ENCODE data around the gene GZMM. TPM values are rescaled to one million over a fixed set of nuclear protein-coding genes. Genes with fewer than 3 reads are reported as not detected.

GZMM gene
- total RNA-seq, 6 donors from 2014 or later: 2.3 to 6.1 (median 3.8) TPM; not detected in 2

GRCh38 chr19:542173-542866, 1.5 kb upstream of the GZMM start:
- Histone ChIP-seq H3K36me3 (peaks cover 7 to 50% (median 41%) of the 10 kb centered on the region in 4 donors), H3K4me1 (peaks cover 4 to 9% (median 6%) of the 10 kb centered on the region in 4 donors), H3K27me3 (no peaks in the 10 kb centered on the region), H3K4me3 (no peak overlapping the region), H3K9me3 (no peaks in the 10 kb centered on the region), H3K27ac (no peak overlapping the region)
- TF ChIP-seq, protein P1, sequence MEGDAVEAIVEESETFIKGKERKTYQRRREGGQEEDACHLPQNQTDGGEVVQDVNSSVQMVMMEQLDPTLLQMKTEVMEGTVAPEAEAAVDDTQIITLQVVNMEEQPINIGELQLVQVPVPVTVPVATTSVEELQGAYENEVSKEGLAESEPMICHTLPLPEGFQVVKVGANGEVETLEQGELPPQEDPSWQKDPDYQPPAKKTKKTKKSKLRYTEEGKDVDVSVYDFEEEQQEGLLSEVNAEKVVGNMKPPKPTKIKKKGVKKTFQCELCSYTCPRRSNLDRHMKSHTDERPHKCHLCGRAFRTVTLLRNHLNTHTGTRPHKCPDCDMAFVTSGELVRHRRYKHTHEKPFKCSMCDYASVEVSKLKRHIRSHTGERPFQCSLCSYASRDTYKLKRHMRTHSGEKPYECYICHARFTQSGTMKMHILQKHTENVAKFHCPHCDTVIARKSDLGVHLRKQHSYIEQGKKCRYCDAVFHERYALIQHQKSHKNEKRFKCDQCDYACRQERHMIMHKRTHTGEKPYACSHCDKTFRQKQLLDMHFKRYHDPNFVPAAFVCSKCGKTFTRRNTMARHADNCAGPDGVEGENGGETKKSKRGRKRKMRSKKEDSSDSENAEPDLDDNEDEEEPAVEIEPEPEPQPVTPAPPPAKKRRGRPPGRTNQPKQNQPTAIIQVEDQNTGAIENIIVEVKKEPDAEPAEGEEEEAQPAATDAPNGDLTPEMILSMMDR (IDR thresholded peaks at IDR 0.05): no peak
- TF ChIP-seq POLR2A (IDR thresholded peaks at IDR 0.05) (no peak), POLR2AphosphoS5 (IDR thresholded peaks at IDR 0.05) (no peak)
- ATAC-seq (ENCODE audit: low FRiP score in 2 of 2) (peak in 1 of 2 donors; percentile 20), DNase-seq (peak in 1 of 2 donors; percentile 75)
- 91 to 95% methylated on average over 9 to 25 of the region's 34 CpGs for WGBS, 2 donors

DNA sequence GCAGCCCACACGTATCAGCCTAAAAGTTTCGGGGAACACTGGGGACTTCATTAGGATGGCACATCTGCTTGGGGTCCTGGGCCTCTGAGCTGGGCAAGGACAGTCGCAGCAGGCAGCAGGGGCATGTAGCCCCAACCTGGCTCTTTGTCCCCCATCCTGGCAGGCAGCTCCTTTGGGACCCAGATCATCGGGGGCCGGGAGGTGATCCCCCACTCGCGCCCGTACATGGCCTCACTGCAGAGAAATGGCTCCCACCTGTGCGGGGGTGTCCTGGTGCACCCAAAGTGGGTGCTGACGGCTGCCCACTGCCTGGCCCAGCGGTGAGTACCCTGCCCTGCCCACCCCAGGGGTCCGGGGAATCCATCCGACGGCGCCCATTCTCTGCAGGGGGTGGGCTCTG, 3.3 kb downstream of the GZMM start:
- WGBS, 2 donors: 90 to 93% methylated on average over 2 to 15 of the region's 15 CpGs
- Histone ChIP-seq H3K9me3 (no peaks in the 10 kb centered on the region), H3K4me1 (peaks cover 4 to 12% (median 5%) of the 10 kb centered on the region in 4 donors), H3K27ac (no peak overlapping the region), H3K27me3 (no peaks in the 10 kb centered on the region), H3K4me3 (no peak overlapping the region), H3K36me3 (peaks cover 0 to 13% (median 9%) of the 10 kb centered on the region in 4 donors)
- no peak for TF ChIP-seq POLR2A (IDR thresholded peaks at IDR 0.05)
- TF ChIP-seq POLR2AphosphoS5 (IDR thresholded peaks at IDR 0.05): no peak
- ATAC-seq (ENCODE audit: low FRiP score in 2 of 2): no peak
- no peak for DNase-seq

DNA sequence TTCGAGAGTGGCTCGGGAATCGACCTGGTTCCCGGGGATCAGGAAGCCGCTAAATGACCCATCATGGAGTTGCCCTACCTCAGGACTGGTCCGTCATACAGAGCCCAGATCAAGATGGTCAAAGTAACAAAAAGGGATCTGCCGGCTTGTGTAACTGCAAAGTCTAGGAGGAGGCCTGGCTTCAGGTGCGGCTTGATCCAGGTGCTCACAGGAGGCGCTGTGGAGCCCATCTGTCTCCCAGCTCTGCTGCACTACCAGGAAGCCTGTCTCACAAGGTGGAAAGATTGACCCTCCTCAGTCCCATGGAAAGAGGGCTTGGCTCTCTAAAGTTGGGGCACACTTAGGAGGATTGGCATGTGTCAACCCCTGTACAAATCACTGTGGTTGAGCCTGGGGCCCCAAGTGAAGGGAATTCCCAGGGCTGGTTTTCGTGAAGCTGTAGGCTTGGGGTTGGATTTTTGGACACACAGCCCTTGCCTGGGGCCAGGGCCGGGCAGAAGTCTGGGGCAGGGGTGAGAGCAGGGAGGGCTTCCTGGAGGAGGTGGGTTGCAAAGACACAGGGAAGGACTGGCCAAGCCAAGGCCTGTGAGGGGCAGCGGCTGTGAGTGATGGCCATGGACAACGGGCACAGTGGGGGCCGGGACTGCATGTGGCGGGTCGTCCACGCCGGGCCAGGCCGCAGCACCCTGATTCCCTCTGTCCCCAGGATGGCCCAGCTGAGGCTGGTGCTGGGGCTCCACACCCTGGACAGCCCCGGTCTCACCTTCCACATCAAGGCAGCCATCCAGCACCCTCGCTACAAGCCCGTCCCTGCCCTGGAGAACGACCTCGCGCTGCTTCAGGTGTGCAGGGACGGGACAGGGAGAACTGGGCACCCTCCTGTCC, 4.2 kb downstream of the GZMM start:
- Histone ChIP-seq H3K4me3 (no peak overlapping the region), H3K27ac (no peak overlapping the region), H3K9me3 (no peaks in the 10 kb centered on the region), H3K27me3 (no peaks in the 10 kb centered on the region), H3K36me3 (peaks cover 0 to 3% (median 1%) of the 10 kb centered on the region in 4 donors), H3K4me1 (peaks cover 4 to 12% (median 5%) of the 10 kb centered on the region in 4 donors)
- no peak for DNase-seq
- no peak for ATAC-seq (ENCODE audit: low FRiP score in 2 of 2)
- 88% methylated on average over 17 to 24 of the region's 26 CpGs for WGBS, 2 donors
- TF ChIP-seq, protein P1 (IDR thresholded peaks at IDR 0.05): no peak
- no peak for TF ChIP-seq POLR2AphosphoS5 (IDR thresholded peaks at IDR 0.05)
- no peak for TF ChIP-seq EP300 (IDR thresholded peaks at IDR 0.05)
- no peak for TF ChIP-seq POLR2A (IDR thresholded peaks at IDR 0.05)

- H3K27ac ChIP-seq: no peak overlapping the region
- no peak overlapping the region for H3K4me3 ChIP-seq
- no peaks in the 10 kb centered on the region for H3K36me3 ChIP-seq
- TF ChIP-seq, protein P1 (IDR thresholded peaks at IDR 0.05): no peak
- TF ChIP-seq POLR2AphosphoS5 (IDR thresholded peaks at IDR 0.05): no peak
- no peak for TF ChIP-seq EP300 (IDR thresholded peaks at IDR 0.05)
- no peak for TF ChIP-seq POLR2A (IDR thresholded peaks at IDR 0.05)
- H3K27me3 ChIP-seq: no peaks in the 10 kb centered on the region
- 83 to 84% methylated on average over 19 to 36 of the region's 52 CpGs for WGBS, 2 donors
- no peak for DNase-seq
- H3K4me1 ChIP-seq: peaks cover 0 to 6% (median 1%) of the 10 kb centered on the region in 4 donors
- H3K9me3 ChIP-seq: no peaks in the 10 kb centered on the region
- no peak for ATAC-seq (ENCODE audit: low FRiP score in 2 of 2)
These were observed 5.3 kb downstream of the GZMM start for GRCh38 chr19:548886-549830.

Data from upper lobe of left lung (tissue), 6 donors.